ENCODE results near the gene ANO7. TPM values are rescaled to one million over a fixed set of nuclear protein-coding genes. Genes with fewer than 3 reads are reported as not detected.

The ANO7 gene
- total RNA-seq, 2 experiments from 2014 or later: 3.1 to 4.0 TPM

GRCh38 chr2:241202681-241203080 is 14.2 kb downstream of the ANO7 start:
- ChIA-PET POLR2A (no interaction called here), CTCF (no interaction called here)

- CTCF ChIA-PET: no interaction called here
- POLR2A ChIA-PET: no interaction called here
These were observed 14.9 kb downstream of the ANO7 start for GRCh38 chr2:241203218-241204009.

- POLR2A ChIA-PET: no interaction called here
- CTCF ChIA-PET: interaction anchor here (1.5 kb wide), 1 partner anchor 8 kb away, joined by 3 read pairs; no protein-coding TSS in a partner anchor
These were observed 15.5 kb downstream of the ANO7 start for GRCh38 chr2:241204010-241204384.

GRCh38 chr2:241204490-241204889 is 16.0 kb downstream of the ANO7 start:
- POLR2A ChIA-PET: no interaction called here
- CTCF ChIA-PET: interaction anchor here (1.5 kb wide), 1 partner anchor 9 kb away, joined by 3 read pairs; no protein-coding TSS in a partner anchor

GRCh38 chr2:241205086-241205485 is 16.6 kb downstream of the ANO7 start:
- POLR2A ChIA-PET: no interaction called here

GRCh38 chr2:241207151-241207550 is 18.7 kb downstream of the ANO7 start:
- ChIA-PET POLR2A (no interaction called here), CTCF (no interaction called here)

More at GRCh38 chr2:241205086-241205485, 16.6 kb downstream of the ANO7 start:
- CTCF ChIA-PET: interaction anchor here (1.5 kb wide), 1 partner anchor 9 kb away, joined by 3 read pairs; no protein-coding TSS in a partner anchor

GRCh38 chr2:241207641-241208040 is 19.2 kb downstream of the ANO7 start:
- ChIA-PET CTCF (no interaction called here), POLR2A (no interaction called here)

GRCh38 chr2:241208058-241208457 is 19.6 kb downstream of the ANO7 start:
- ChIA-PET POLR2A (no interaction called here), CTCF (no interaction called here)

GRCh38 chr2:241209271-241209670 is 20.8 kb downstream of the ANO7 start:
- ChIA-PET CTCF (no interaction called here), POLR2A (no interaction called here)

- ChIA-PET CTCF (no interaction called here), POLR2A (no interaction called here)
These were observed 22.8 kb downstream of the ANO7 start for GRCh38 chr2:241211276-241211675.

GRCh38 chr2:241213041-241213440 is 24.6 kb downstream of the ANO7 start:
- ChIA-PET CTCF (interaction anchor here (1.5 kb wide), 1 partner anchor 135 kb away, joined by 3 read pairs; no protein-coding TSS in a partner anchor), POLR2A (no interaction called here)

- POLR2A ChIA-PET: no interaction called here
- CTCF ChIA-PET: no interaction called here
These were observed 25.1 kb downstream of the ANO7 start for GRCh38 chr2:241213567-241213966.

GRCh38 chr2:241214209-241214608 is 25.7 kb downstream of the ANO7 start:
- POLR2A ChIA-PET: interaction anchor here (0.6 kb wide), 1 partner anchor 69 kb away, joined by 3 read pairs; no protein-coding TSS in a partner anchor
- CTCF ChIA-PET: interaction anchor here (0.6 kb wide), 1 partner anchor 548 kb away, joined by 3 read pairs; no protein-coding TSS in a partner anchor

- CTCF ChIA-PET: interaction anchor here (0.6 kb wide), 1 partner anchor 547 kb away, joined by 3 read pairs; no protein-coding TSS in a partner anchor
- POLR2A ChIA-PET: interaction anchor here (1.5 kb wide), 1 partner anchor 65 kb away, joined by 6 read pairs; the partner anchor contains the start of genes PASK and PPP1R7
These were observed 26.3 kb downstream of the ANO7 start for GRCh38 chr2:241214766-241215165.

- ChIA-PET CTCF (no interaction called here), POLR2A (interaction anchor here (1.5 kb wide), 1 partner anchor 65 kb away, joined by 6 read pairs; the partner anchor contains the start of genes PASK and PPP1R7)
These were observed 26.9 kb downstream of the ANO7 start for GRCh38 chr2:241215421-241215820.

- ChIA-PET CTCF (no interaction called here), POLR2A (interaction anchor here (1.5 kb wide), 1 partner anchor 66 kb away, joined by 6 read pairs; the partner anchor contains the start of genes PASK and PPP1R7)
These were observed 27.8 kb downstream of the ANO7 start for GRCh38 chr2:241216211-241216761.

GRCh38 chr2:241217320-241218031 is 29.0 kb downstream of the ANO7 start:
- CTCF ChIA-PET: no interaction called here

GRCh38 chr2:241218131-241219029 is 29.9 kb downstream of the ANO7 start:
- POLR2A ChIA-PET: interaction anchor here (0.6 to 1.0 kb wide), 2 partner anchors 96 to 661 kb away, joined by 3 read pairs; no protein-coding TSS in a partner anchor

More at GRCh38 chr2:241217320-241218031, 29.0 kb downstream of the ANO7 start:
- POLR2A ChIA-PET: no interaction called here

GRCh38 chr2:241219030-241219382 is 30.5 kb downstream of the ANO7 start:
- CTCF ChIA-PET: interaction anchor here (1.5 kb wide), 1 partner anchor 141 kb away, joined by 7 read pairs; no protein-coding TSS in a partner anchor
- POLR2A ChIA-PET: interaction anchor here (0.6 to 1.0 kb wide), 3 partner anchors 96 to 660 kb away, joined by 3 read pairs; no protein-coding TSS in a partner anchor

More at GRCh38 chr2:241218131-241219029, 29.9 kb downstream of the ANO7 start:
- CTCF ChIA-PET: interaction anchor here (1.5 kb wide), 1 partner anchor 140 kb away, joined by 7 read pairs; no protein-coding TSS in a partner anchor

Measured in activated CD8-positive, alpha-beta memory T cell treated with anti-CD3 and anti-CD28 coated beads for 36 hours (primary cell).